Measurements from ENCODE around the gene CARF. TPM values are rescaled to one million over a fixed set of nuclear protein-coding genes. Genes with fewer than 3 reads are reported as not detected.

CARF gene
- polyA plus RNA-seq, 1 donor from 2014 or later = 20.1 TPM

GRCh38 chr2:202960524-202960923 is 48.4 kb downstream of the CARF start:
- TF ChIP-seq SMC3 (conservative IDR thresholded peaks at IDR 0.05; ENCODE audit: poor library complexity) = no peak
- no peak for TF ChIP-seq POLR2AphosphoS5 (IDR thresholded peaks at IDR 0.05)
- TF ChIP-seq RAD21 (conservative IDR thresholded peaks at IDR 0.05) = no peak
- TF ChIP-seq EZH2 (IDR thresholded peaks at IDR 0.05; ENCODE audit: borderline replicate concordance, insufficient read depth, low read length, poor library complexity, severe bottlenecking) = no peak
- TF ChIP-seq MXI1 (conservative IDR thresholded peaks at IDR 0.05; ENCODE audit: poor library complexity, severe bottlenecking) = no peak
- no peak for TF ChIP-seq CTCF (IDR thresholded peaks at IDR 0.05; ENCODE audit: poor library complexity, severe bottlenecking)
- H2AFZ ChIP-seq (ENCODE audit: low read depth, low read length) = no peak overlapping the region
- no peaks in the 10 kb centered on the region for H3F3A ChIP-seq (ENCODE audit: insufficient read depth, low read length, poor library complexity, severe bottlenecking)
- H3K9me2 ChIP-seq (ENCODE audit: insufficient read depth, low read length) = no peaks in the 10 kb centered on the region
- H3K36me3 ChIP-seq (ENCODE audit: insufficient read depth, low read length) = no peaks in the 10 kb centered on the region
- no peak overlapping the region for H3K4me3 ChIP-seq (ENCODE audit: low read length)
- H3K9me3 ChIP-seq (ENCODE audit: low read length) = no peaks in the 10 kb centered on the region
- no peak overlapping the region for H3K4me2 ChIP-seq (ENCODE audit: low read length)
- H3K27me3 ChIP-seq (ENCODE audit: insufficient read depth, low read depth, low read length) = no peaks in the 10 kb centered on the region
- no peak overlapping the region for H3K9ac ChIP-seq (ENCODE audit: low read length)
- no peak overlapping the region for H3K27ac ChIP-seq (ENCODE audit: low read length)
- no peaks in the 10 kb centered on the region for H4K20me1 ChIP-seq (ENCODE audit: insufficient read depth)
- no peaks in the 10 kb centered on the region for H3K79me2 ChIP-seq (replicated peaks; ENCODE audit: insufficient read depth, low read length)

GRCh38 chr2:202963712-202964111 is 51.6 kb downstream of the CARF start:
- Histone ChIP-seq H3K36me3 (ENCODE audit: insufficient read depth, low read length) (no peaks in the 10 kb centered on the region), H3K9me3 (ENCODE audit: low read length) (no peaks in the 10 kb centered on the region), H3K79me2 (replicated peaks; ENCODE audit: insufficient read depth, low read length) (no peaks in the 10 kb centered on the region), H3K27ac (ENCODE audit: low read length) (no peak overlapping the region), H3F3A (ENCODE audit: insufficient read depth, low read length, poor library complexity, severe bottlenecking) (no peaks in the 10 kb centered on the region), H3K27me3 (ENCODE audit: insufficient read depth, low read depth, low read length) (no peaks in the 10 kb centered on the region), H2AFZ (ENCODE audit: low read depth, low read length) (no peak overlapping the region), H3K4me3 (ENCODE audit: low read length) (no peak overlapping the region), H3K4me2 (ENCODE audit: low read length) (no peak overlapping the region), H3K9ac (ENCODE audit: low read length) (no peak overlapping the region), H4K20me1 (ENCODE audit: insufficient read depth) (no peaks in the 10 kb centered on the region), H3K9me2 (ENCODE audit: insufficient read depth, low read length) (no peaks in the 10 kb centered on the region)
- TF ChIP-seq REST (IDR thresholded peaks at IDR 0.05; ENCODE audit: borderline replicate concordance) (no peak), RAD21 (conservative IDR thresholded peaks at IDR 0.05) (no peak), TAF1 (IDR thresholded peaks at IDR 0.05; ENCODE audit: low read depth) (no peak), EZH2 (IDR thresholded peaks at IDR 0.05; ENCODE audit: borderline replicate concordance, insufficient read depth, low read length, poor library complexity, severe bottlenecking) (no peak), MXI1 (conservative IDR thresholded peaks at IDR 0.05; ENCODE audit: poor library complexity, severe bottlenecking) (no peak), POLR2AphosphoS5 (IDR thresholded peaks at IDR 0.05) (no peak), SMC3 (conservative IDR thresholded peaks at IDR 0.05; ENCODE audit: poor library complexity) (no peak), CTCF (IDR thresholded peaks at IDR 0.05; ENCODE audit: poor library complexity, severe bottlenecking) (no peak), EP300 (conservative IDR thresholded peaks at IDR 0.05; ENCODE audit: poor library complexity, severe bottlenecking) (no peak)
